OCI-LY3 (cell line): ENCODE measurements around the gene PPP1R14D.

Experiments used
- H2AFZ ChIP-seq: fragments of 200-600, 300-600 bp; shearing (Covaris generic); 2 replicates; pipeline ENCODE4 v1.6.0; 2014; ENCODE audit warnings: antibody characterized with exemption, low read depth, low read length
- H3K27ac ChIP-seq: fragments of 200-600, 300-600 bp; sonication (generic); 2 replicates; pipeline ENCODE4 v1.5.1; 2014; ENCODE audit warnings: mild to moderate bottlenecking, low read length, moderate library complexity, mixed read lengths
- H3K27me3 ChIP-seq: fragments of 200-600, 300-600 bp; sonication (generic); 2 replicates; pipeline ENCODE4 v1.6.1; 2014; ENCODE audit warnings: low read depth, low read length, mixed read lengths
- H3K36me3 ChIP-seq: fragments of 200-600, 300-600 bp; sonication (generic); replicated peaks from 2 replicates; pipeline ENCODE3; 2014; ENCODE audit warnings: low read depth, low read length, mixed read lengths
- H3K4me1 ChIP-seq: fragments of 300-600, 200-600 bp; sonication (generic); 2 replicates; pipeline ENCODE4 v1.6.1; 2014; ENCODE audit warnings: low read length, mixed read lengths
- H3K4me2 ChIP-seq: fragments of 200-600, 300-600 bp; sonication (generic); 2 replicates; pipeline ENCODE4 v1.6.1; 2014; ENCODE audit warnings: low read length, mixed read lengths
- H3K4me3 ChIP-seq: fragments of 300-600, 200-600 bp; sonication (generic); 2 replicates; pipeline ENCODE4 v1.5.1; 2014; ENCODE audit warnings: antibody characterized with exemption, mild to moderate bottlenecking, low read length, moderate library complexity
- H3K79me2 ChIP-seq: fragments of 300-600, 200-600 bp; shearing (Covaris generic); 2 replicates; pipeline ENCODE4 v1.6.1; 2014; ENCODE audit warnings: mild to moderate bottlenecking, low read length, mixed read lengths
- H3K9ac ChIP-seq: fragments of 300-600, 200-600 bp; shearing (Covaris generic); 2 replicates; pipeline ENCODE4 v1.6.0; 2014; ENCODE audit warnings: mild to moderate bottlenecking, low read length, moderate library complexity
- H3K9me3 ChIP-seq: fragments of 200-600, 300-600 bp; shearing (Covaris generic); 2 replicates; pipeline ENCODE4 v1.6.1; 2014; ENCODE audit warnings: low read length, mixed read lengths; ENCODE audit not compliant: insufficient read depth
- H4K20me1 ChIP-seq: fragments of 200-600, 300-600 bp; sonication (generic); 2 replicates; pipeline ENCODE4 v1.6.1; 2016; ENCODE audit warnings: low read length, mixed read lengths; ENCODE audit not compliant: insufficient read depth
- EZH2phosphoT487 ChIP-seq: fragments of 200-600 bp; shearing (Covaris generic); IDR thresholded peaks from 2 replicates; pipeline ENCODE4 v1.6.1; 2018; ENCODE audit warnings: antibody characterized with exemption, mixed run types, low read depth
- TF ChIP-seq, protein P1 (sequence below): fragments of 200-600, 300-600 bp; sonication (generic); IDR thresholded peaks from 2 replicates; pipeline ENCODE4 v1.5.1; 2014; ENCODE audit warnings: antibody characterized with exemption, low read length, low read depth

PPP1R14D gene

DNA sequence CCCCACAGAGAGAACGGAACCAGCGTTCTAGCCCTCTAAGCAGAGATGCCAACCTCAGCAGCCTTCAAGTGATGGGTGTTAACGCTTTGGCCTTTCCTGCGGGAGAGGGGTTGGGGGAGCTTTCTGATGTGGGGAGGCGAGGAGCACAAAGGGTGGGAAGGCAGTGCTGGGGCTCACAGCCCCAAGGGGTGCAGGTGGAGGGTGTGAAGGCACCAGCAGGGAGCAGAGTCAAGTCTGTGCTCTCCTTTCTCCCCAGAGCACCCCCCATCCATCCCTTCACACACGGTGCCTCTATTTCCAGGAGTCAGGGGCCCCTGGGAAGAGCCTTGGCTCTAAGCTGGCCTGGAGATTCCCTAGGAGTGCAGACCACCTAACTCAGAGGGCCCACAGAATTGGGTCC is 54.6 kb downstream of the PPP1R14D start:
- H3K9ac ChIP-seq: no peak overlapping the region
- H3K36me3 ChIP-seq: peaks cover 11% of the 10 kb centered on the region

DNA sequence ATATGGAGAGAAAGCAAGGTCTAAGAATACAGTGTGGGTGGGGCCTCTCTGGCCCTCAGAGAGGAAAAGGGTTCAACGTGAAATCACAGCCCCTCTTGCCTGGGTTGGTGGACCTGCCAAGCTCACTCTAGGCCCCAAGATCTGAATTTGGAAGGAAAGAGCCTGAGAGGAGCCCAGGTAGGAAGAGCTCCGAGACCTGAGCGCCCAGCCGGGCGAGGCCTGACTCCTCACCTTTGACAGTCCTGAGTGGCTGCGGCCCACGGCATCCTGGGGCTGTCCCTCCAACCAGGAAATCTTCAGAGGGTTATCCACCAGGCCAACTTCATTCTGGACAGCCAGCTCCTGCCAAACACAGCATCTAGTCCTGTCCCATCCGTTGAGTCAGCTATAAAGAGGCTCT is 55.0 kb downstream of the PPP1R14D start:
- peaks cover 11% of the 10 kb centered on the region for H3K36me3 ChIP-seq
- TF ChIP-seq, protein P1, sequence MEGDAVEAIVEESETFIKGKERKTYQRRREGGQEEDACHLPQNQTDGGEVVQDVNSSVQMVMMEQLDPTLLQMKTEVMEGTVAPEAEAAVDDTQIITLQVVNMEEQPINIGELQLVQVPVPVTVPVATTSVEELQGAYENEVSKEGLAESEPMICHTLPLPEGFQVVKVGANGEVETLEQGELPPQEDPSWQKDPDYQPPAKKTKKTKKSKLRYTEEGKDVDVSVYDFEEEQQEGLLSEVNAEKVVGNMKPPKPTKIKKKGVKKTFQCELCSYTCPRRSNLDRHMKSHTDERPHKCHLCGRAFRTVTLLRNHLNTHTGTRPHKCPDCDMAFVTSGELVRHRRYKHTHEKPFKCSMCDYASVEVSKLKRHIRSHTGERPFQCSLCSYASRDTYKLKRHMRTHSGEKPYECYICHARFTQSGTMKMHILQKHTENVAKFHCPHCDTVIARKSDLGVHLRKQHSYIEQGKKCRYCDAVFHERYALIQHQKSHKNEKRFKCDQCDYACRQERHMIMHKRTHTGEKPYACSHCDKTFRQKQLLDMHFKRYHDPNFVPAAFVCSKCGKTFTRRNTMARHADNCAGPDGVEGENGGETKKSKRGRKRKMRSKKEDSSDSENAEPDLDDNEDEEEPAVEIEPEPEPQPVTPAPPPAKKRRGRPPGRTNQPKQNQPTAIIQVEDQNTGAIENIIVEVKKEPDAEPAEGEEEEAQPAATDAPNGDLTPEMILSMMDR: no peak
- no peak for TF ChIP-seq EZH2phosphoT487
- no peaks in the 10 kb centered on the region for H3K9me3 ChIP-seq

More for the DNA sequence above, 54.6 kb downstream of the PPP1R14D start:
- no peaks in the 10 kb centered on the region for H3K79me2 ChIP-seq
- no peak overlapping the region for H3K4me2 ChIP-seq
- H4K20me1 ChIP-seq: no peaks in the 10 kb centered on the region
- no peak overlapping the region for H3K4me3 ChIP-seq
- no peak for TF ChIP-seq EZH2phosphoT487
- TF ChIP-seq, protein P1: no peak
- H2AFZ ChIP-seq: no peak overlapping the region
- H3K27ac ChIP-seq: no peak overlapping the region
- H3K4me1 ChIP-seq: peaks cover 30% of the 10 kb centered on the region
- H3K27me3 ChIP-seq: no peaks in the 10 kb centered on the region
- H3K9me3 ChIP-seq: no peaks in the 10 kb centered on the region

DNA sequence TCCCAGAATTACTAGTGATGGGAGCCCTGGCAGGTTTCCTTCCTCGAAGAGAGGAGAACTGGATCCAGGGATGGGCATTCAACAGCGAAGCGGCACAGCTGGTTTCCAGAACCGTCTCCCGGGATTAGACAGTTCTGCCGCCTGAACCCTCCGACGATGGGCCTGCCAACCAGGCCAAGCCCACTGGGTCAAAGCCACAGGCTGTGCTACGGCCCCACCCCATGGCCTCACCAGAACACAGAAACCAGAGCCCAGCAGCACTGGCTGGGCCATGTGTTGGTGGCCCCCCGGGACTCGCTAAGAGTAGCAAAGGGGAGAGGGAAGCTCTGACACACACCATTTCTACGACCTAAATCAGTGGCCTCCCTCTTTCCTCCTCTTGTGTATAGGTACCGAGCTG is 56.5 kb downstream of the PPP1R14D start:
- Histone ChIP-seq H3K79me2 (no peaks in the 10 kb centered on the region), H3K27me3 (no peaks in the 10 kb centered on the region), H3K4me1 (peaks cover 41% of the 10 kb centered on the region), H3K9me3 (no peaks in the 10 kb centered on the region), H3K4me3 (no peak overlapping the region), H4K20me1 (no peaks in the 10 kb centered on the region), H3K4me2 (no peak overlapping the region), H3K36me3 (peaks cover 17% of the 10 kb centered on the region), H3K9ac (no peak overlapping the region), H3K27ac (no peak overlapping the region), H2AFZ (no peak overlapping the region)
- TF ChIP-seq, protein P1: no peak

More for the DNA sequence above, 55.0 kb downstream of the PPP1R14D start:
- Histone ChIP-seq H4K20me1 (no peaks in the 10 kb centered on the region), H3K27me3 (no peaks in the 10 kb centered on the region), H3K4me3 (no peak overlapping the region), H3K4me2 (no peak overlapping the region), H3K79me2 (no peaks in the 10 kb centered on the region), H3K9ac (no peak overlapping the region), H3K4me1 (peaks cover 34% of the 10 kb centered on the region), H2AFZ (no peak overlapping the region), H3K27ac (no peak overlapping the region)

DNA sequence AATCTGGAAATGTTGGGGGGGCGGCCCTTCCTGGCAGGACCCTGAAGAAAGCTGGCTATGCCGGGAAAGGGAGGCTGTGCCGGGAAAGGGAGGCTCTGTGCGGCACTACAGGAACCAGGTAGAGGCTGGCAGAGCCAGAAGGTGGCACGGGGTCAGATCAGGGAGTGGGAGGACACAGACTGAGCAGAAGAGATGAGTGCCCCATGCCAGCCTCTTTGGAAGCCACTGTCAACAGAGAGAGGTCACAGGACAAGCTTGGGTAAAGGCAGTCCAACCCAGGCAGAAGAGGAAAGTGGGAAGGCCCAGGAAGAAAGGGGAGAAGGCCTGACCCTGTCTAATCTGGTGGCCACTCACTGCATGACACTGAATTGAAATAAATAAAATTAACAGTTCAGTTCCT is 57.3 kb downstream of the PPP1R14D start:
- H3K9ac ChIP-seq: no peak overlapping the region
- H3K36me3 ChIP-seq: peaks cover 14% of the 10 kb centered on the region
- no peak overlapping the region for H3K27ac ChIP-seq
- no peak overlapping the region for H2AFZ ChIP-seq
- TF ChIP-seq, protein P1: no peak
- no peak for TF ChIP-seq EZH2phosphoT487
- H4K20me1 ChIP-seq: no peaks in the 10 kb centered on the region
- no peaks in the 10 kb centered on the region for H3K79me2 ChIP-seq
- no peak overlapping the region for H3K4me3 ChIP-seq
- H3K9me3 ChIP-seq: no peaks in the 10 kb centered on the region
- peaks cover 41% of the 10 kb centered on the region for H3K4me1 ChIP-seq
- H3K4me2 ChIP-seq: no peak overlapping the region
- H3K27me3 ChIP-seq: no peaks in the 10 kb centered on the region
